Progenitor cell of endocrine pancreas (in vitro differentiated cells): Measurements from ENCODE around the gene IQGAP2. TPM values are rescaled to one million over a fixed set of nuclear protein-coding genes. Genes with fewer than 3 reads are reported as not detected.

Experiments
- DNase-seq: peaks from one replicate; pipeline ENCODE4 v3.0.0; 2021; ENCODE audit warnings: low spot score; ENCODE audit not compliant: unreplicated experiment
- H3K27ac Mint-ChIP-seq: 2 replicates; pipeline ENCODE4 v1.8.0; 2021; ENCODE audit warnings: mild to moderate bottlenecking, moderate library complexity, mixed read lengths
- H3K27me3 Mint-ChIP-seq: 2 replicates; pipeline ENCODE4 v1.8.0; 2021; ENCODE audit warnings: mixed read lengths
- H3K36me3 Mint-ChIP-seq: 2 replicates; pipeline ENCODE4 v1.8.0; 2022; ENCODE audit warnings: mixed read lengths; ENCODE audit not compliant: insufficient read depth
- H3K4me1 Mint-ChIP-seq: 2 replicates; pipeline ENCODE4 v1.8.0; 2021; ENCODE audit warnings: low read depth, mixed read lengths
- H3K4me3 Mint-ChIP-seq: 2 replicates; pipeline ENCODE4 v1.8.0; 2021; ENCODE audit warnings: low read depth, mild to moderate bottlenecking, moderate library complexity, mixed read lengths
- H3K9me3 Mint-ChIP-seq: 2 replicates; pipeline ENCODE4 v1.8.0; 2021; ENCODE audit warnings: low read depth, mixed read lengths
- total RNA-seq: library from RNA; stranded (reverse); gene quantifications from 2 replicates; pipeline ENCODE4 v1.2.1, GENCODE V29; 2021
- TF ChIP-seq, protein P1 (sequence below): fragments of 200-600 bp; sonication (generic); IDR thresholded peaks from one replicate; pipeline ENCODE4 v1.5.0; 2021; ENCODE audit warnings: antibody characterized with exemption, mild to moderate bottlenecking; ENCODE audit not compliant: unreplicated experiment

The IQGAP2 gene
- total RNA-seq, 1 donor from 2014 or later, result 16.7 TPM

DNA sequence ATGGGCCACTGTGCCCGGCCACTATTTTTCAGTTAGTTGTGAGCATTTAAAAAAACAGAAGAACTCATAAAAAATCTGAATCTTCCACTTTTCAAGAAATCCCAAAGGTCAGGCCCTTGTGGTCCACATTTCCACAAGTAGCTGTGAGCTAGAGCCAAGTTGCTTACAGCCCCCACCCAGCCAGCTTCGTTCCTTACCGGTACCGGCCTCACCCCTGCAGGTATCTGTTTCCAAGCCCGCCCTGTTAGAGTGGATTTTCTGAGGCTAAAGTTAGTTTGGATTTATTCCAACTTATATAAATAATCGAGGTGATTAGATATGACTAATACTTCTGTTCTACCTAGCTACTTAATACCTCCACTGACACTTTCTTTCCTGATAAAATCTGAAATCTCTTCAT, 139.2 kb downstream of the IQGAP2 start:
- DNase-seq, result no peak
- H3K27me3 Mint-ChIP-seq, result peaks cover 7% of the 10 kb centered on the region

DNA sequence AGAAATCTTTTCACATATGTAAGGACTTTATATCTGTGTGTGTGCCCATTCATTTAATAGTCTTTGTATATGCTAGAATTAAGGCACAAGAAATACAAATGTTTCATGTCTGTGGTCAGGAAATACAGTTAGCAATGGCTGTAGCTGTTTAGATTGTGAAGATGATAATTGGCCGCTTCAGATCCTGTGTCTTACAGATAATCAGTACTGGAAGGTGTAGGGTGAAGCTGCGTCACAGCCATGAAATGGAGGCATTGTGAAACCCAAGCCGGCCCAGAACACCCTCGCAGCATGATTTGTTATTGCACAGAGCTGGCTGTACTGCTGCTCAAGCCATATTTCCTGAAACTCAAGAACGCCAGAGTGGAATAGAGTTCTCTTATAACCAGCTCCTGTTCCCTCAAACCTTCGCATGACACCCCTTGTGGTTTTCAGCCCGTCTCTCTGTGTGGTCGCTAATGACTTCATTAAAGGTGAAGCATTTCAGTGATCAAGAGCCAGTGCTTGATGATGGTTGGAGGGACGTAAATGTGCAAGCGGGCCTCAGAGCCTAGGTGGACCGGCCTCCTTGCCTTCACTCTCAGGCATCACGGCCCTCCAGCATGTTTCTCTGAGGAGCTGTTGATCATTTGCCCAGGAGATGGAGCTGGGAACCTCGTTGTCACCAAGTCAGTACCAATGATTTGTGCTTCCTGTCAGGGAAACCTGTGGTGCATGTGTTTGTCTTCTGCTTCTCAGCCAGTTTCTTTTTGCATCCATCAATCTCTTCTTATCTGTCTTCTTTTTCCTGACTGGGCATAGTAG, 140.0 kb downstream of the IQGAP2 start:
- Mint-ChIP-seq H3K4me1 (peaks cover 27% of the 10 kb centered on the region), H3K9me3 (no peaks in the 10 kb centered on the region), H3K4me3 (no peak overlapping the region), H3K27ac (no peak overlapping the region), H3K36me3 (no peaks in the 10 kb centered on the region), H3K27me3 (peaks cover 7% of the 10 kb centered on the region)
- DNase-seq, result no peak
- TF ChIP-seq, protein P1, sequence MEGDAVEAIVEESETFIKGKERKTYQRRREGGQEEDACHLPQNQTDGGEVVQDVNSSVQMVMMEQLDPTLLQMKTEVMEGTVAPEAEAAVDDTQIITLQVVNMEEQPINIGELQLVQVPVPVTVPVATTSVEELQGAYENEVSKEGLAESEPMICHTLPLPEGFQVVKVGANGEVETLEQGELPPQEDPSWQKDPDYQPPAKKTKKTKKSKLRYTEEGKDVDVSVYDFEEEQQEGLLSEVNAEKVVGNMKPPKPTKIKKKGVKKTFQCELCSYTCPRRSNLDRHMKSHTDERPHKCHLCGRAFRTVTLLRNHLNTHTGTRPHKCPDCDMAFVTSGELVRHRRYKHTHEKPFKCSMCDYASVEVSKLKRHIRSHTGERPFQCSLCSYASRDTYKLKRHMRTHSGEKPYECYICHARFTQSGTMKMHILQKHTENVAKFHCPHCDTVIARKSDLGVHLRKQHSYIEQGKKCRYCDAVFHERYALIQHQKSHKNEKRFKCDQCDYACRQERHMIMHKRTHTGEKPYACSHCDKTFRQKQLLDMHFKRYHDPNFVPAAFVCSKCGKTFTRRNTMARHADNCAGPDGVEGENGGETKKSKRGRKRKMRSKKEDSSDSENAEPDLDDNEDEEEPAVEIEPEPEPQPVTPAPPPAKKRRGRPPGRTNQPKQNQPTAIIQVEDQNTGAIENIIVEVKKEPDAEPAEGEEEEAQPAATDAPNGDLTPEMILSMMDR, result no peak

More for the DNA sequence above, 139.2 kb downstream of the IQGAP2 start:
- Mint-ChIP-seq H3K4me1 (peaks cover 22% of the 10 kb centered on the region), H3K36me3 (no peaks in the 10 kb centered on the region), H3K4me3 (no peak overlapping the region), H3K27ac (no peak overlapping the region), H3K9me3 (no peaks in the 10 kb centered on the region)
- TF ChIP-seq, protein P1, result no peak

DNA sequence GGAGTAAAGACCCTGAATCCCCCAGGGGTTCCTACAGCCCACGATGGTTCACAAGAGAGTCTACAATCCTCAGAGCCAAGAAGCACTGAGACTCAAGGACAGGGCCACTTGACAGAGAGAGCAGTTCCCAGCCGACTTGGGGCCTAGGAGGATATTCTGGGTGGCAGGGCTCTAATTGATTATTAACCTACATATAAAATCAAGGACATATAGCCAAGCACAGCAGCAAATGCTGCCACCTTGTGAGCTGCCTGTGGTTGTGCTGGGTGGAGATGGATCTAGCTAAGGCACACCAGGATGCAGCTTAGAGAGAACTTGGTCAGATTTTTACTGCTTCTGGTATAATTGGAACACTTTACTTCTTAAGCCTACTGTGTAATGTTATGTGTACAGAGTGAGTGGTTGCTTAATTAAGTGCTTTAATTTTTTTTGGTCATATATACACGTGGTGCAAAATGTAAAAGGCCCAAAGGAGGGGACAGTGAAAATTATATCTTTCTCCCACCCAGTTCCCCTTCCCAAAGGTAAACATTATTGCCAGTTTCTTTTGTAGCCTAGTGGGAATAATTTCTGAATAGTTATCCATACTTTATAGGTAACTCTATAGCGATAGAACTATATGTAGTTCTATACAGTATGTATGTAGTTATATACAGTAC, 141.3 kb downstream of the IQGAP2 start:
- TF ChIP-seq, protein P1, result peak; percentile 70
- Mint-ChIP-seq H3K36me3 (no peaks in the 10 kb centered on the region), H3K4me3 (no peak overlapping the region), H3K27me3 (peaks cover 7% of the 10 kb centered on the region), H3K4me1 (peaks cover 39% of the 10 kb centered on the region), H3K9me3 (no peaks in the 10 kb centered on the region), H3K27ac (no peak overlapping the region)
- DNase-seq, result no peak

DNA sequence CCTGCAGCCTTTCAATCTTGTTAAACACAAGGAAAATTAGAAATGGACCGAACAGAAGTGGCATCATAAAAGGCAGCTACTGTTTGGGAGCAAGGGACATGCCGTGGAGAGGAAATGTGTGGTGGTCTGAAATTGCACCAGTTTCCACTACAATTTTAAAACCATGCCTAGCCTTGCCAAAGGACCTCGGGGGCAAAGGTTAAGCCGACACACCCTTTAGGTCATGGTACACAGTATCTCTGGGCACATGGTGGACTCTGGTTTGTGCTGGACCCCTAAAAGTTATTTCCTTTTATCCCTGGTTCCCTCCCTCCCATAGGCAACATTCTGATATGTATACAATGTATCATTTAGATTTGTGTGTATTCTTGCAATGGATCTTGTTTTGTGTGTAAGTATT, 142.1 kb downstream of the IQGAP2 start:
- Mint-ChIP-seq H3K27ac (no peak overlapping the region), H3K4me3 (no peak overlapping the region), H3K27me3 (peaks cover 7% of the 10 kb centered on the region), H3K36me3 (no peaks in the 10 kb centered on the region), H3K9me3 (no peaks in the 10 kb centered on the region), H3K4me1 (peaks cover 39% of the 10 kb centered on the region)
- TF ChIP-seq, protein P1, result no peak
- DNase-seq, result no peak

DNA sequence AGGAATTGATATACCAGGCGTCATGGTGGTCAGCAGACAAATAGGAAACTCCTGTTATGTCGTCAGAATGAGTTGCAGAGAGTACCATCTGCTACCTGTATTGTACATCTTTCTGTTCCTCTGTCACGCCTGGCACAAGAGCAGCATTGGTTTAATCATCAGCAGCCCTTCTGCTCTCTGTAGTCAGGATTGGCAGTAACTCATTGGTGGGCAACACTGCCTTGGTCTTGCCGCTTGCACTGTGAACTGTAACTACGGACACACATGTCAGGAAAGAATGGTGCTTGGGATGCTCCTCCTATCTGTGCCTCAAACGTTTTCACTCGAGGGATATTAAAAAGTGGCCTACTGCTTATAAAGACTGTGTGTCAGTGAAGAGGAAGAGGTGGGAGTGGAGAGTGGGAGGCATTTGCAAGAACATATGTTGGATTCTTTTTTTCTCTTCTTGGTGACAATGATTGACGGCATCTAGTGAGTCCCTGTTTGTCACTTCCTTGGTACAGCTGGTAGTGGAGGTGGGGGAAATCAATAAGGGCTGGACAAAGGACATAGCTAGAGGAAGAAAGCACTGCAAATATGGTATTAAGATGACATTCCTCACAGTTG, 143.5 kb downstream of the IQGAP2 start:
- H3K27me3 Mint-ChIP-seq, result peaks cover 5% of the 10 kb centered on the region
- peaks cover 39% of the 10 kb centered on the region for H3K4me1 Mint-ChIP-seq
- TF ChIP-seq, protein P1, result no peak

More for the DNA sequence above, 143.5 kb downstream of the IQGAP2 start:
- Mint-ChIP-seq H3K4me3 (no peak overlapping the region), H3K9me3 (no peaks in the 10 kb centered on the region), H3K36me3 (no peaks in the 10 kb centered on the region), H3K27ac (peak overlapping the region; percentile 6)
- DNase-seq, result no peak
